RWPE2 (cell line): ENCODE measurements around the gene TMEM89.
A peak's percentile ranks its signal among the peaks of the same experiment; 100 is the strongest.

Experiments
- ATAC-seq: fragments of 200-7000 bp; cut with Tn5 transposase; 3 replicates; pipeline ENCODE4 v1.9.1; 2021; ENCODE audit warnings: low read depth
- DNase-seq: peaks from one replicate; pipeline ENCODE4 v3.0.0-alpha.2; 2020; ENCODE audit warnings: low spot score
- H3K27ac ChIP-seq: fragments of 450-650 bp; 2 replicates; pipeline ENCODE4 v1.5.1; 2017; ENCODE audit warnings: mild to moderate bottlenecking; ENCODE audit not compliant: poor library complexity, severe bottlenecking
- H3K27me3 ChIP-seq: fragments of 250-450 bp; sonication (Bioruptor Pico); 2 replicates; pipeline ENCODE4 v1.5.1; 2021; ENCODE audit warnings: mild to moderate bottlenecking, moderate library complexity; ENCODE audit not compliant: insufficient read depth, poor library complexity, severe bottlenecking
- H3K36me3 ChIP-seq: fragments of 250-450 bp; sonication (Bioruptor Pico); 2 replicates; pipeline ENCODE4 v1.5.1; 2020; ENCODE audit warnings: low read depth, mild to moderate bottlenecking, moderate library complexity
- H3K4me1 ChIP-seq: fragments of 250-450 bp; sonication (Bioruptor Pico); 2 replicates; pipeline ENCODE4 v1.5.1; 2021; ENCODE audit warnings: mild to moderate bottlenecking, moderate library complexity; ENCODE audit not compliant: insufficient read depth, poor library complexity, severe bottlenecking
- H3K4me3 ChIP-seq: fragments of 250-450 bp; sonication (Bioruptor Pico); 2 replicates; pipeline ENCODE4 v1.5.1; 2021; ENCODE audit warnings: mild to moderate bottlenecking, moderate library complexity; ENCODE audit not compliant: severe bottlenecking
- H3K9me3 ChIP-seq: fragments of 250-450 bp; sonication (Bioruptor Pico); 2 replicates; pipeline ENCODE4 v1.5.1; 2021; ENCODE audit warnings: mild to moderate bottlenecking, moderate library complexity; ENCODE audit not compliant: severe bottlenecking
- TF ChIP-seq, protein P1 (sequence below): fragments of 450-650 bp; IDR thresholded peaks from one replicate; pipeline ENCODE4 v1.5.1; 2017; ENCODE audit warnings: mild to moderate bottlenecking, moderate library complexity; ENCODE audit not compliant: poor library complexity, severe bottlenecking

The TMEM89 gene

DNA sequence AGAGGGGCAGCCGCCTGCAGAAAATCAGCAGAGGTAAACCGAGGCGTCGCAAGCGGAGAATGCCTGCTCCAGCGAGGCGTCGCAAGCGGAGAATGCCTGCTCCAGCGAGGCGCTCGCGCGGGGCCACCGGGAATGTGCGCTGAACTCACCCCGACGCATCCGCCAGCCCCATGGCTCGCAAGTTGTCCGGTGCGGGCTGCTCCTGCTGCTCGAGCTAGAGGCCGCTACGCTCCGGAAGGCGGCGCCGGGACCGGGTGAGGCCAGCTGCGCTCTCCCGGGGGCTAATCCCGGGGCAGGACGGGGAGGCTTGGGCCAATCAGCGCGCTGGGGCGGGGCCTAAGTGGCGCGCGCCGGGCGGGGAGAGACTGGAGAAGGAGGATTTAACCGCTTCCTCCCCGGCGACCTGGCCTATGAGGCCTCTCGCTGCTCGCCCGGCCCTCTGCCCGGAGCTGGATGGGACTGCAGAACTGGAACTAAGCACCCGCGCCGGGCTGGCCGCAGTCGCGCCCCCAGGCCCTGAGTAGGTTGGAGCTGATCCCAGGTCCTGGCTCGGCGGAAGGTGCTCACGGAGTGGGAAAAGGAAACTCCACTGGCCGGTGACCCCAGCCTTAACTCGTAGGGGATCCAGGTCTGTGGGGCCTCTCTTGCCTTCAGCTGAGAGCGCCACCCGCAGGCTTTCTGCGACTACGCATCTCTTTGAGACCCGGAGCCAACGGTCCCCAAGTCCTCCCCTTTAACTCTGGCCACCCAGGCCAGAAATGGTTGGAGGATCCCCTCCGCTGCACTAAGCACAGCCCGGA is 13.9 kb upstream of the TMEM89 start, which contains the start of gene SLC26A6:
TSS of gene SLC26A6 (minus strand) at position 240 of the 800 bp plus-strand sequence. CDS start at position 172, 68 bp downstream.
- Histone ChIP-seq H3K36me3 (peaks cover 40% of the 10 kb centered on the region), H3K9me3 (no peaks in the 10 kb centered on the region), H3K27me3 (no peaks in the 10 kb centered on the region), H3K4me3 (peak within 1 kb of the TSS; percentile 81), H3K27ac (peak within 1 kb of the TSS; percentile 73), H3K4me1 (peaks cover 10% of the 10 kb centered on the region)
- ATAC-seq, result peak; percentile 93
- peak; percentile 96 for DNase-seq
- TF ChIP-seq, protein P1, sequence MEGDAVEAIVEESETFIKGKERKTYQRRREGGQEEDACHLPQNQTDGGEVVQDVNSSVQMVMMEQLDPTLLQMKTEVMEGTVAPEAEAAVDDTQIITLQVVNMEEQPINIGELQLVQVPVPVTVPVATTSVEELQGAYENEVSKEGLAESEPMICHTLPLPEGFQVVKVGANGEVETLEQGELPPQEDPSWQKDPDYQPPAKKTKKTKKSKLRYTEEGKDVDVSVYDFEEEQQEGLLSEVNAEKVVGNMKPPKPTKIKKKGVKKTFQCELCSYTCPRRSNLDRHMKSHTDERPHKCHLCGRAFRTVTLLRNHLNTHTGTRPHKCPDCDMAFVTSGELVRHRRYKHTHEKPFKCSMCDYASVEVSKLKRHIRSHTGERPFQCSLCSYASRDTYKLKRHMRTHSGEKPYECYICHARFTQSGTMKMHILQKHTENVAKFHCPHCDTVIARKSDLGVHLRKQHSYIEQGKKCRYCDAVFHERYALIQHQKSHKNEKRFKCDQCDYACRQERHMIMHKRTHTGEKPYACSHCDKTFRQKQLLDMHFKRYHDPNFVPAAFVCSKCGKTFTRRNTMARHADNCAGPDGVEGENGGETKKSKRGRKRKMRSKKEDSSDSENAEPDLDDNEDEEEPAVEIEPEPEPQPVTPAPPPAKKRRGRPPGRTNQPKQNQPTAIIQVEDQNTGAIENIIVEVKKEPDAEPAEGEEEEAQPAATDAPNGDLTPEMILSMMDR, result peak; percentile 58

DNA sequence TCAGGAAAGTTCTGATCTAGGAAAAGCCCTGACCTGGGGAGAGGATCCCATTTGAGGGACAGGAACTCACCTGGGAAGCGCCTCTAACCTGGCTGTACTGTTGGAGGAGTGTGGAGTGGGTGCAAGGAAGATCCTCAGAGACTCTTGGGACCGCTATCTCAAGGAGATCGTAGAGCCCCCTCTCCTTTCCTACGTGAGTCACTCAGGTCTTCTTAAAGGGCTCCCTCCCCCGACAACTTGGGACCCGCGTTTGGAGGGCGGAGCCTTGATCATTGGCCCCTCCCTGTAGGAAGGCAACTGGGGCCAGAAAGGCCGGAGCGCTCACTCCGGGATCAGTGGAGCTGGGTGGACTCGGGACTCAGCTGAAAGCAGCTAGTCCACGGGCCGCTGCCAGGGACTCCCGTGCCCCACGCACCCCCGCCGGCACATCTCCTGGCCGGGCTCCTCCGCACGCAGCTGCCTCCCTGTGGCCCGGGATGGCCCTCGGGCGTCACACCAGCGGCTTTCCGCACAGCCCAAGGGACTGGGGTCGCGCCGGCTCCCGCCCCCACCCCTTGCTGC is 13.2 kb upstream of the TMEM89 start:
- Histone ChIP-seq H3K27ac (peak overlapping the region; percentile 73), H3K27me3 (no peaks in the 10 kb centered on the region), H3K9me3 (no peaks in the 10 kb centered on the region), H3K36me3 (peaks cover 47% of the 10 kb centered on the region), H3K4me3 (peak overlapping the region; percentile 81), H3K4me1 (peaks cover 10% of the 10 kb centered on the region)
- TF ChIP-seq, protein P1, result no peak
- ATAC-seq (peak; percentile 42), DNase-seq (peak; percentile 69)

GRCh38 chr3:48633743-48634142 is 12.2 kb upstream of the TMEM89 start:
- ATAC-seq (no peak), DNase-seq (peak; percentile 47)
- Histone ChIP-seq H3K36me3 (peaks cover 57% of the 10 kb centered on the region), H3K4me1 (peaks cover 10% of the 10 kb centered on the region), H3K27ac (peak overlapping the region; percentile 73), H3K27me3 (no peaks in the 10 kb centered on the region), H3K9me3 (no peaks in the 10 kb centered on the region), H3K4me3 (no peak overlapping the region)
- TF ChIP-seq, protein P1, result no peak

DNA sequence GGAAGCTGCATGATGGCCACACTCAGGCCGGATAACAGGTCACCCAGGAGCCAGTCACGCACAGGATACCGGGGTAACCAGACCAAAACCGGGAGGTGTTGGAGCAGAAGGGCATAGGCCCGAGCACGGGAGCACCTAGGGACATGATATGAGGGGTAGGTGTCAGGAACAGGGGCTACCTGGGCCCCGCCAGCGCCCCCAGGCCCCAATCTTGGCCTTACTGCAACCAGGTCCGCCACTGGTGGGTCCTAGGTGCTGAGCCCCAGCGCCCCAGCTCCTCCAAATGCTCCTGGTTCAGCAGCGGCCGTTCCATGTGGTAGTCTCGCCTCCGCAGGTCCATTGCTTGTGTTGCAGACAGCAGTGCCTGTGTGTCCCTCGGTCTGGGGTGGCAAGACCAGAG is 11.7 kb upstream of the TMEM89 start:
- no peaks in the 10 kb centered on the region for H3K9me3 ChIP-seq
- DNase-seq, result peak; percentile 47
- no peak for ATAC-seq
- H3K4me3 ChIP-seq, result no peak overlapping the region
- H3K27me3 ChIP-seq, result no peaks in the 10 kb centered on the region
- peaks cover 62% of the 10 kb centered on the region for H3K36me3 ChIP-seq
- H3K4me1 ChIP-seq, result peaks cover 10% of the 10 kb centered on the region
- TF ChIP-seq, protein P1, result no peak
- H3K27ac ChIP-seq, result no peak overlapping the region
